Activated T-helper 1 cell treated with Interleukin-2 at 50 U/mL for 16 hours (primary cell): Measurements from ENCODE around the gene THBD.

Source experiments
- DNase-seq: peaks from one replicate; pipeline ENCODE4 v3.0.0-alpha.2; 2020; ENCODE audit warnings: low read depth

THBD gene

DNA sequence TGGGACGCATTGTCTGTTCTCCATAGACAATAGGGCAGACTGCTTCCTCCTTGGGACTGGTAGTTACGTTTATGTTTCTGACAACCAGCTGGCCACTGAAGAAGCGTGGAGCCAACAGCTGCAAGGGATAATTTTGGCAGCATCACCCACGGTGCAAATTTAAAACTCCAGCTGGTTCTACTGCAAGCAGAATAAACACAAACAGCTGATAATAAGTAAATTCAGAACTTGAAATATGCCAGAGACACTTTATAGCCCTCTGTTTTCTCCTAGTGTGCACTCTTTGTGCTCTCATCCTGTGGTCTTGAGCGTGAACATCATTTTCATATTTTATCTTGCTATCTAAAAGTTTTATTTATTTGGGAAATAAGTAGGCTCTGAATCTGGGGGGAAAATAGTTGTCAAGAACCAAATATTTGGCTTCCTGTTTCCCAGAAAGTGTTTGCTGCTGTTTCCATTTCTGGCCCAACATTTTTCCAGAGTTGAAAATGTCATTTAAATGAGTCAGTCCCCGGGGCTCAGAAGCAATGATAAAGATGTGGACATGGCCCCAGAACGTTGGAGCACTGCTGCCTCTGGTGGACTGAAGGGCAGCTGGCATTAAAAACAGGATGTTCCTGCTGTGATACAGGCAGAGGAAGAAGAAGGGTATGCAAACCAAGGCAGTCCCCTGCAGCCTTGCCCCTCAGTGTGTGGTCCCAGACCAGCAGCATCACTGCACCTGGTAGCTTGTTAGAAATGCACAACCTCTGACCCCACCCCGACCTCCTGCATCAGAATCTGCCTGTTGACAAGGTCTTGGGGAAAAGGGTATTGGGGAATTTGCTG is 12.5 kb upstream of the THBD start:
- no peak for DNase-seq

DNA sequence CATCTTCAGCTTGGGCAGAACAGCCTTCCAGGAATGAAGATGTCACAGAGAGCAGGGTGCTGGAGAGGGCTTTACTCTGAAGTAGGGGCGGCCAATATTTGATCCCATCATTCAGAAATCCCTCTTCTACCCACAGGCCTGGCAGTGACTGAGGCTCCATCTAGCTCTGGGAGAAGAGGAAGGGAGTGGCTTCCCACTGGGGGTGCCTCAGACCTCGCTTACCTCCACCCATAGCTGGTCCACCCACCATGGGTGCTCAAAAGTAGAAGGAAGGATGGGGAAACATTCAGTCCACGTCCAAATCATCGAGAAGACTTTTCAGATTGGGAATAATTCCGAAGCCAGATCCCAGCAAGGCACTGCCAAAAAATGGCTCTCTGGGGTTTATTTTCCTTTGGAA is 11.8 kb upstream of the THBD start:
- DNase-seq = no peak

DNA sequence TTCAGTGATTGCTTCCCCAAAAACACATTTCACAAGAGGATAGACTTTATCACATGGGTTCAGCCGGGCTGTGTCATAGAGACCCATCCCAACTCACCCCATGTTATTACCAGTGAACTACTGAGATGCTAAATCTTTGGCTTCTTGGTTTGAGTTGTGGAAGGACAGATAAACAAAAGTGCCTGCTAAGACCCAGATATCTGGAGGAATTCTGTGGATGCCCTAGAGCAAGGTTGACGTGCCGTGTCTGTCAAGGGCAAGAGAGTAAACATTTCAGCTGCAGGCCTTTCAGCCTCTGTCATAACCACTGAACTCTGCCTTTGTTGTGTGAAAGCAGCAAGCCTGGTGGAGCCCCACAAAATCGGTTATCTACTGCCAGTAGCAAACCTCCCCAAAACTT is 11.2 kb upstream of the THBD start:
- no peak for DNase-seq

DNA sequence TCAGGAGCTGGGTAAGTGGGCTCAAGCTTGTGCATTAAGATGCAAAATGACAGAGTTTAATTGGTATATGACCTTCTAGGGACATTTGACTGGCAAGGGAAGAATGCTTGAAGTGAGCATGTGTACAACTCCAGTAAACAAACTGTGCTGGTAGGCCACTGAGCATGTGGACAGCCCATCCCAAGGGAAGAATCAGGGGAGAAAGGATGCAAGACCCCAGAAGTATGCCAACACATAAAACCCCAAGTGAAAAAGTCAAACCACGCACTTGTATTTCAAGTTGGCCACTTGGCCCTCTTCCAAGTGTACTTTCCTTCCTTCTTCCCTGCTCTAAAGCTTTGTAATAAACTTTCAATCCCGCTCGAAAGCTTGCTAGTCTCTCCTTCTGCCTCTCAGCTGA is 10.4 kb upstream of the THBD start:
- DNase-seq = no peak

DNA sequence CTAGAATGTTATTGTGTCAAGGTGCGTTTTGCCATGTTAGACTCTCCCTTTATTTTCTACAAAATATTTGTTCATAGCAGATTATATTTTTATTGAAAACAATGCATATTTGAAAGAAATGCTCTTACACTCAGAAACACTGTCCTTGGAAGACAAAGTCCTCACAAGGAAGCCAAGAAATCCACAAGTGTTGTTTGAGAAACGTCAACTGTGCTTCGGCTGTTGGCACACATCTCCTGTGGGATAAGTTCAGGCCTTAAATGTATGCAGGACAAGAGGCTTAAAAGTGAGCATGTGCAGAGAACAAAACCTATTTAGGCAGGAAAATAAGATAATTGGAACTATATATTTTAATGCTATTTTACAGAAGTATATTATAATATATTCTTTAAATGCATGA is 9.5 kb upstream of the THBD start:
- no peak for DNase-seq

DNA sequence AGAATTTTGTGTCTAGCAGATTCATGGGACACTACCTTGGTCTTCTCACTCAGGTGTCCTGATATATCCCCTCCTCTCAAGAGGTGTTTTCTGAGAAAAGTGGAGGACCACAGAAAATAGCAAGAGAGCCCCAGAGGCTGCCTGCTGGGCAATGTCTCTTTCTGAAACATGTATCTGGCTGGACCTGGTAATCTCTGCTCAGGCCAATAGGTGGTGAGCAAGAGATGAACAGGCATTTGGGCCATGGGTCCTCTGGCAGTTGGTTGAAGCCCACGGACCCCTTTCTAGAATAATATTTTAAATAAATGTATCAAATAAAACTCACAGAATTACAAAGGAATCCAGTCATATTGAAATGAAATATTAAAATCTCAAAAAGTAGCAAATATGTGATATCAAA is 8.8 kb upstream of the THBD start:
- DNase-seq = no peak

DNA sequence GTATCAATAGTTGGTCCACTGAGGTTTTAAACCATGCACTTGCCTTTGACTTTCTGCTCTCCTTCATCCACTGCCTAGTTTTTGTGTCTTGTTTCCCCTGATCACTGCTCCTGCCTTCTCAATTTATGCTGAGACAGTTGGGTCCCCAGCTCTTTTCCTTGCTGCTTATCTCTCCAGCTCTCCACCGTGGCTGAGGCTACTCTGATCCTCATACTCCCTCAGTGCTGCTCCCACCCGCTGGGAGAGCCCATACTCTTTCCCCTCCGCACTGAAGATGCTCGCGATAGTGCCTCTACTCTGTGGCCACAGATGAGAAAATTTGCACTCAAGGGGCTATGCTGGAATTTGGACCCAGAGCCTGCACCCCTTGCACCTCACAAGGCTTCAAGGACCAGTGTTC is 3.4 kb upstream of the THBD start:
- DNase-seq = no peak

DNA sequence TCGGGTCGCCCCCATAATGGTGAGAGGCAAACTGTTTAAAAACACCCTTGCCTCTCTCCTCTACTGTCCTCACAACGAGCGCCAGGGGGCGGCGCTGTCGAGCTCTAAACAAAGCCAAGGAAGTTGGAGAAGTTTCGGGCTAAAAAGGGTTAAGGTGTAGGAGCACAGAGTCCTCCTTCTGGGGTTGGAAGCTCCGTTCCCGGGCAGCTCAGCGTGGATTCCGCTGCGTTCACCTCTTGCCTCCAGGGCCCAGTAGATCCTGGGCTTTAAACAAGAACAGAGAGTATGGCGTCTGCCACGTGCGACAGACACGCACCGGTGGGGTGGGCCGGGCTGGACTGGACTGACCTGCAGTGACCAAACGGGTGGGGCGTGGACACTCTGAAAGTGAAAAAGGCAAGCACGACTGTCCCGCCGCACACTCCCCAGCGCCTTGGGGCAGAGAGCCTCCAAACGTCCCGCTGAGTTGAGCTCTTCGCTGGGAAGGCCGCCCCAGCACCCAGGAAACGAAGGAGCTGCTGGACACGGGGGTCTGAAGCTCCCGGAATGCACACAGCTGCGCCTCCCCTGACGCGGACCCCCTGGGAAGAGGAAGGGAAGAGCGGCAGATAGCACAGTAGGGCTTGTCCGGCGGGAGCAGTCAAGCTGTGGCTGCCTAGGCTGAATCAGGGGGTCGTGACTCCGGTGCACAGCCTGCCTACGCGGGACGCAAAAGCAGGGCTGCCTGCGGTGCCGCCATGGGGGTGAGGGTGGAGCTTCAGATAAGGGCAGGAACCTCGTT is 1.6 kb upstream of the THBD start:
- no peak for DNase-seq

DNA sequence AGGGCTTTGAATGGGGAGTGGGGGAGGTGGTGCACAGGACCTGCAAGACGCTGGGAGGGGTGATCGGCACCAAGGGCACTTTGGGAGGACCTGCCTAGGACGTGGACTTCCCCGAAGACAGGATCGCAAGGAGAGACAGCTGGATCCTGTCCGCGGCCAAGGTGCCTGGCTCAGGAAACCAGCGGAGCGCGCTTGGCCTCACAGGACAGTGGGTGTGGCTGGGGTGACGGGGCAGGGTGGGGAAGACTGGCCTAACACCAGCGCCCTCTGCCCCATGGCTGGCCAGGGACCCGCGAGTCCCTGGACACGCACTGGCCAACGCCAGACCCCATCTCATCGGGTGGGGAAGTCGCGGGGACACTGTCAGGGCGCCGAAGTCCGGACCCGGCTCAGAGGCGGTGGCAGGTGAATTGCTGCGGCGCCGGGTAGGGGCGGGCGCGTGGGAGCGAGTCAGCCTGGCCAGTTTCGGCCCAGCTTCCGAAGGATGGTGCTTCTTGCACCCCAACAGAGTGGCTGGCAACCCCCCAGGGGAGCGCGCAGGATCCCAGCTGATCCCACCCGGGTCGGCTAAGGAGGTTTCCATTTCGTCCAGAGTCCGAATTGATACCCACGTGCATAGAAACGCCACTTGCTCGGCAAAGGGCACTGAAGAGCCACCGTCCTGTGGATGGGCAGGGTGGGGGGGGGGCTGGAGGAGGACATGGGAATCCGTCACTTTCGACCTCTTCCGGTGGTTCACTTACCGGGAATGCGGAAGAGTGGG is 785 bp upstream of the THBD start:
- no peak for DNase-seq

DNA sequence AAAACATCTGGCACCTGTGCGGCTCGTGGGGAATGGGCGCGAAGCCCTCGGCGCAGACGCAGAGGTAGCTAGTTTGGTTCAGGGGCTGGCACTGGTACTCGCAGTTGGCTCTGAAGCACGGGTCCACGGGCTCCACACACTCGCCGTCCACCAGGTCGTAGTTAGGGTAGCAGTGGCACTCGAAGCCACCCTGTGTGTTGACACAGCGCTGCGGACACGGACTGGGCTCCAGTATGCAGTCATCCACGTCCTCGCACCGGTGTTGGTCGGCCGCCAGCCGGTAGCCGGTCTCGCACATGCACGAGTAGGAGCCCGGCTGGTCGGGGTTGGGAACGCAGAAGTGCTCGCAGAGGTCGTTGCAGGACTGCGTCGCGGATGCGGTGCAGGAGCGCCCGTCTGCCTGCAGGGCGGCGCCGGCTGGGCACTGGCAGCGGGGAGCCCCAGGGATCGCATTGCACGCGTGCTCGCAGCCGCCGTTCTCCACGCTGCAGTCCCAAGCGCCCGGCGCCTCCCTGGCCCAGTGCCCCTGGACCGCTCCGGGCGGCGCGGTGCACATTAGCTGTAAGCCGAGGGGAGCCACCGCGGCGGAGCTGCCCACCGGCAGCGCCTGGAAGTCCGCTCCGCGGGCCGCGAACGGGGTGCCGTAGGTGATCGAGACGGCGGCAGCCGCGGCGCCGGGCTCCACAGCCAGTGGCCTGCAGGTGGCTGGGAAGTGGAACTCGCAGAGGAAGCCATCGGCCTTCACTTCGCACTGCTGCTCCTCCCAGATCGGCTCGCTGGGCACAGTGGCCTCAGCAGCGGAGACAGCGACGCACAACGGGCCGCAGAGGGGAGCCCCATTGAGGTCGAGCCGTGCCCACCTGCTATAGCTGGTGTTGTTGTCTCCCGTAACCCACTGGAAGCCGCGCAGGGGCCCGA is 930 bp downstream of the THBD start:
- no peak for DNase-seq

DNA sequence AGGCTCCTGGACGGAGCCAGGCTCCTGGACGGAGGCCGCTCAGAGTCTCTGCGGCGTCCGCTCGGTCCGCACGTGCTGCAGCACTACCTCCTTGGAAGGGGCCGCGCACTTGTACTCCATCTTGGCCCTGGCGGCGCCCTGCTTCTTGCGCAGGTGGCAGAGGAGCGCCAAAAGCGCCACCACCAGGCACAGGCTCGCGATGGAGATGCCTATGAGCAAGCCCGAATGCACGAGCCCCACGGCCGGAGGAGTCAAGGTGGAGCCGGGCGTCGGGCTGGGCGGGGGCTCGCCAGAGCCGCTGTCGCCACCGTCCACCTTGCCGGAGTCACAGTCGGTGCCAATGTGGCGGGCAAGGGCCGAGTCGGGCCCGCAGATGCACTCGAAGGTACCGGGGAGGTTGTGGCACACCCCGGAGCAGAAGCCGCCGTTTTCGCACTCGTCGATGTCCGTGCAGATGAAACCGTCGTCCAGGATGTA is 1.7 kb downstream of the THBD start:
- no peak for DNase-seq

DNA sequence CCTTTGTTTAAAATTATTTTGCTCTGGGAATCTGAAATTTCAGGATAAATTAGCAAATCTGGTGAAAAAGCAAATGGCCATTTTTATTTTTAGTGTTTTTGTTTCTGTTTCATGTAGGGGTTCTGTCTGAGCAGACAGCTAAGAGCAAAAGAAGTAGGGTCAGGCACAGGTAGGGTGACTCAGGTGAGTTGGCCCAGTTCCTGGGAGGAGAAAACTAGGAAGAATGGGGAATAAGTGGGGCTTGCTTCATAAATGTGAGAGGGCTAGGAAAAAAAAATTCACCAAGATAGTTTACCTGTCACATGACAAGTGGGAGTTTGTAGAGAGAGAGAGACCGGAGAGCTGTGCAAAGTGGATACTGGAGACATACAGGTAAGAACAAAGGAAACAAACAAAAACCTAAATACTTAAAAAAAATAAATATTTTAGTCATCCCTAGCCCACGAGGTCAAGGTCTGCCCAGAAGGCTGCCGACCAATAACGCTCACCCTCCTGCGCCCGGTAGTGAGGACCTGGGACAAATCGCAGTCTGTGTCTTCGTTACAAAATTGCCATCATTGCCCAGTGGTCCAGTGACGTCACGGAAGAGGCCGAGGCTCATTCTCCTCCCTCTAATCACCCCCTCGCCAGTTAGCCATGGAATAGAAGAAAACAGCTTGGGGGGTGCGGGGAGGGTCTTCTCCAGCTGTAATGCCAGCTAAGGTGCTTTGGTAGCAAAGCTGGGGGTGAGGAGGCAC is 2.3 kb downstream of the THBD start:
- no peak for DNase-seq

DNA sequence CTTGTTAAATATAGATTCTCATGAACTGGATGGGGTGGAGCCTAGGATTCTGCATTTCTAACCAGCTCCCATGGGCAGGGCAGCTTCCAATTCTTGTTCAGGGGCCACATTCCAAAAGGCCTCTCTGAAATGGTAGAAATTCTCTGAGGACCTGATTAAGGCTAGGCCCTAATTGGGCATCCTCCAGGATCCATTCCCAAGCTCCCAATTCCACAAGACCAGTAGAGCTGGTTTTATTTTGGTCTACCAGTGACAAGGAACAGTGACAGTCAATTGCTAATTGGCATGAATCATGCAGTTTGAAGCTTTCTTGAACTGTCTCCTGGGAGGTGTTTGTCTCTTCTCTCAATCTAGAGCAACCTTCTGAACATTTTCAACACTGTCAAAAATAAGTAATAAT is 3.0 kb downstream of the THBD start:
- DNase-seq = no peak

DNA sequence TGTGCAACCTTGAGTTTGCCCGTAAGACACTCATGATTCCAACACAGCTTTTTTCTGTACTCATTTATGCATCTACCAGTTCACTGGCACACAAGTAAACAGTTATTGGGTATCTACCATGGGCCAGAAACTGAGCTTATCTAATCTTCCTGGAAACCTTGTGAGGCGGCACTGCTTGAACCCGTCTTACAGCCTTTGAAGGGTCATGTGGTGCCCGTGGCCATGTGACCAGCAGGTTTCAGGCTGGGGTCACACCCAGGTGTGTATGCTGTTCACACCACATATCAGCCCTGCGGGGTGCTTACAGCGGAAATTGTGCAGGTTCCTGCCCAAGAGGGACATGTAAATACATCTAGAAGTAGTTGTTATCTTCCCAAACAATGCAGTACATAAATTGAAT is 6.1 kb downstream of the THBD start:
- no peak for DNase-seq

DNA sequence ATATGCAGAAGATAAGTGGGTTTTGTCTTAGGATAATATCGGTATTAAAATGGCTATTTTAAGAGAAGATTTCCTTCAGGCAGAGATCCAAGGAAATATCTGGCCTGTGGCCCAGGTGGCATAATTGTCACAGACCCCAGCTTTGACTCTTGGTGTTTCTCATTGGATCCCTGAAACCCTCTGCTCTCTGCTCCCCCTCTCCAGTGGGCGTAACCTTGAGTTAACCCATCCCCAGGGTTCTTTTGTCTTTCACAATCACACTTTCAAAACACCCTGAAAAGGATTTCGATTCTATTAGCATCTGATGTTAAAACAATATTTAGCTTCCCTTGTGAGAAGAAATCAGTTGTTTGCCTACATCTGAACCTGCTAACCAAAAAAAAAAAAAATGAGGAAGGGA is 7.2 kb downstream of the THBD start:
- DNase-seq = no peak

DNA sequence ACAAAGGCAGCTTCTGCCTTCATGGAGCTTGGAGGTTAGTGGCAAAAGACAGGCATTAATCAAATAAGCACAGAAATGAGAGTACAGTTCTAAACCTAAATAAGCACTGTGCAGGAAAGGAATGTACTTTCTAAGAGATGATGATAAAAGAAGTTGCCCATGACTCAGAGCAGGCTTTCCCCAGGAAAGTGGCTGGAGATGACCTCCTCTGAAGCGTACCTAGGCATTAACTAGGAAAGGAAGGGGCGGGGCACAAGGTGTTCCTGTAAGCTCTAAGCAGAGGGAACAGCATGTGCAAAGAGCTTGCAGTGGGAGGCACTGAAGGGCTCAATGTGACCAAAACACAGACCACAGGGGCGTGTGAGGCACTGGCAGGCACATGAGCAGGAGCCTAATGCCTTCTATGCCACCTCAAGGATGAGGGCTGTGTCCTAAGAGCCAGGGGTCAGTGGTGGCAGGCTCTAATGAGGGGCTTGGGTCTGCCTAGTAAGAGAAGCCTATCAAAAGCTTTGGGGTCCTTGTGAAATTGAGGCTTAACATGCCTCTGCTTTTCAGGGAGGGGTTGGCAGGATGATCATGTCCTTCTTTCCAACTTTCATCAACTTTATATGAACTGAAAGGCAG is 9.5 kb downstream of the THBD start:
- DNase-seq = no peak

DNA sequence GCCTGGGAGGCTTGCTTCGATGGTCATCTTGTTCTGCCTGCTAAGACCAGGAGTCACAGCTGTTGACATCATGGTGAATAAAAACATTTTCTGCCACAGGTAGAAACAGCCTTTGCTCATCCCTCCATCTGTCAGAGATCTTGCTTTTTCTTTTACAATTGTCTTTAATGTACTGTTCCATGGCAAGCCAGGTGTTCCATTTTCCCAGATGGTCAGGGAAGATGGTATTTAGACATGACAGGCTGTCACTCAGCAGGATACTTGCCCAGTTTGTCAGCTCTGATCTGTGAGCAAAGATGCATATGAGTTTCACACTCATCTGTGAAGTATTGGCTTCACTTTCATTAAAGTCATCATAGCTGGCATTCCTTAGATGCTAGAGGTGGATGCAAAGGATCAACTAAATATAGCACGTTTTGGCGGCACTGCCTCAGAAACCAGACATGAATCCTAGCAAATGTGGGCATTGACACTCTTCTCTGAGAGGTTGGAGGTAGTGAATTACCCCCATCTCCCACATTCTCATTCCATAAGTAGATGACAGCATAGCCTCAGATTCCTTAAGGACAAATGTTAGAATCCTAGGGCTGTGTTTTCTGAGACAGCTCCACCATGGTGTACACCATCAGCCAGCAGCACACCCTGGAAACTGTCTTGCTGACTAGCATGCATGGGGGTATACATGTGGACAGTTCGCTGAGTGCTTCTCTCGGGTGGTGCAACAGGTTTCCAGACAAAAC is 10.2 kb downstream of the THBD start:
- DNase-seq = no peak

DNA sequence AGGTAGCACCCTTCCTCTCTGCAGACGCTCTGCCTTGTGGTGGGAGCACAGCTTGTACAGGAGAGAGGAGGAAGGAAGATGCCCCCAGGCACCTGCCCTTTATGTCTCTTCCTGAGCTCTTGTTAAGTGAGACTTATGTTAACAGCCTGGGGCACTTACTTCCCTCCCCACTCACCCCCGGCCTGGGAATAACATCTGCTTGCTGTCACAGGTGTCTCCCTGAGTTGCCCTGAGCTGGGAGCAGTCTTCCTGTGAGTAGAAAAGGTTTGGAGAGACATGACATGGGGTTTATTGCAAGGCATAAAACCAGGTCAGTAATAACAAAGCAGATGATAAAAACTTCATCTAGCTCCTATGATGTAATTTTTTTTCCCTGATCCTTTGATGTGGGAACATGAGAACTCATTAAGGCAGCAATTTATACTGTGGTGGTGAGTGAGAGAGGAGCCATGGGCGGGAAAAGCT is 12.4 kb downstream of the THBD start:
- no peak for DNase-seq

DNA sequence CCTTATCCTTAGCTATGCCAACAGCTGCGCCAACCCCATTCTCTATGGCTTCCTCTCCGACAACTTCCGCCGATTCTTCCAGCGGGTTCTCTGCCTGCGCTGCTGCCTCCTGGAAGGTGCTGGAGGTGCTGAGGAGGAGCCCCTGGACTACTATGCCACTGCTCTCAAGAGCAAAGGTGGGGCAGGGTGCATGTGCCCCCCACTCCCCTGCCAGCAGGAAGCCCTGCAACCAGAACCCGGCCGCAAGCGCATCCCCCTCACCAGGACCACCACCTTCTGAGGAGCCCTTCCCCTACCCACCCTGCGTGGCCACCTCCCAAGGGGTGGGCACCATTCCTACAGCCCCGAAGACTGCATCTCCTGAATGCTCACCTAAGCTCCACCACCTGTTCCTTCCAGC is 13.1 kb downstream of the THBD start:
- no peak for DNase-seq

DNA sequence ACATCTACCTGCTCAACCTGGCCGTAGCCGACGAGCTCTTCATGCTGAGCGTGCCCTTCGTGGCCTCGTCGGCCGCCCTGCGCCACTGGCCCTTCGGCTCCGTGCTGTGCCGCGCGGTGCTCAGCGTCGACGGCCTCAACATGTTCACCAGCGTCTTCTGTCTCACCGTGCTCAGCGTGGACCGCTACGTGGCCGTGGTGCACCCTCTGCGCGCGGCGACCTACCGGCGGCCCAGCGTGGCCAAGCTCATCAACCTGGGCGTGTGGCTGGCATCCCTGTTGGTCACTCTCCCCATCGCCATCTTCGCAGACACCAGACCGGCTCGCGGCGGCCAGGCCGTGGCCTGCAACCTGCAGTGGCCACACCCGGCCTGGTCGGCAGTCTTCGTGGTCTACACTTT is 13.7 kb downstream of the THBD start:
- DNase-seq = no peak
